Keratinocyte (primary cell): Measurements from ENCODE around the gene RNLS. TPM values are rescaled to one million over a fixed set of nuclear protein-coding genes. Genes with fewer than 3 reads are reported as not detected.

Source experiments
- DNase-seq: peaks from one replicate; pipeline ENCODE4 v3.0.0-alpha.2; 2011; ENCODE audit warnings: low read depth, missing footprints, low spot score
- FAIRE-seq: peaks from 2 replicates; lab custom pipeline; 2011; peaks lifted over from hg19 to GRCh38; lab: Jason Lieb, UNC
- H2AFZ ChIP-seq: 2 replicates; pipeline ENCODE4 v1.6.0; 2012; ENCODE audit warnings: low read length, control low read depth, inconsistent platforms; ENCODE audit not compliant: control insufficient read depth
- H3K27ac ChIP-seq: 2 replicates; pipeline ENCODE4 v1.5.1; 2011; ENCODE audit warnings: low read length; ENCODE audit not compliant: control insufficient read depth, insufficient read depth
- H3K27me3 ChIP-seq: 3 replicates; pipeline ENCODE4 v1.6.0; 2011; ENCODE audit warnings: low read length; ENCODE audit not compliant: control insufficient read depth, insufficient read depth; ENCODE audit errors: extremely low read depth
- H3K36me3 ChIP-seq, 2 experiments: 2 replicates in 1 of 2; 3 replicates in 1 of 2; pipeline ENCODE4 v1.5.1; 2011; ENCODE audit warnings: low read length in 2 of 2, mild to moderate bottlenecking in 1 of 2; ENCODE audit not compliant: control insufficient read depth in 2 of 2, insufficient read depth in 2 of 2; ENCODE audit errors: extremely low read depth in 1 of 2
- H3K4me1 ChIP-seq: 3 replicates; pipeline ENCODE4 v1.5.1; 2011; ENCODE audit warnings: low read length; ENCODE audit not compliant: control insufficient read depth, insufficient read depth; ENCODE audit errors: extremely low read depth
- H3K4me2 ChIP-seq: 3 replicates; pipeline ENCODE4 v1.6.0; 2011; ENCODE audit warnings: low read depth, low read length; ENCODE audit not compliant: control insufficient read depth, insufficient read depth; ENCODE audit errors: extremely low read depth
- H3K4me3 ChIP-seq, 3 experiments: fragments of 200-600 bp in 1 of 3; sonication (generic) in 1 of 3; 2 replicates in 2 of 3; 3 replicates in 1 of 3; pipeline ENCODE4 v1.5.1; 2011 to 2016; ENCODE audit warnings: low read length in 3 of 3, mild to moderate bottlenecking in 3 of 3, control low read depth in 2 of 3, inconsistent platforms in 1 of 3, low read depth in 1 of 3, mixed read lengths in 1 of 3, mixed run types in 1 of 3, moderate library complexity in 1 of 3; ENCODE audit not compliant: control insufficient read depth in 2 of 3, insufficient read depth in 2 of 3; ENCODE audit errors: extremely low read depth in 1 of 3
- H3K79me2 ChIP-seq: 2 replicates; pipeline ENCODE4 v1.6.0; 2012; ENCODE audit warnings: low read length; ENCODE audit not compliant: control insufficient read depth, insufficient read depth
- H3K9ac ChIP-seq: 3 replicates; pipeline ENCODE4 v1.6.0; 2011; ENCODE audit warnings: low read length; ENCODE audit not compliant: control insufficient read depth, insufficient read depth; ENCODE audit errors: extremely low read depth
- H3K9me1 ChIP-seq: 3 replicates; pipeline ENCODE4 v1.6.0; 2011; ENCODE audit warnings: low read length; ENCODE audit not compliant: control insufficient read depth, insufficient read depth; ENCODE audit errors: extremely low read depth
- H3K9me3 ChIP-seq: 2 replicates; pipeline ENCODE4 v1.5.1; 2012; ENCODE audit warnings: low read depth, low read length; ENCODE audit not compliant: control insufficient read depth
- H4K20me1 ChIP-seq: 3 replicates; pipeline ENCODE4 v1.6.0; 2011; ENCODE audit warnings: low read length; ENCODE audit not compliant: control insufficient read depth, insufficient read depth; ENCODE audit errors: extremely low read depth
- EZH2 ChIP-seq: IDR thresholded peaks from one replicate; pipeline ENCODE4 v1.6.1; 2012; ENCODE audit warnings: inconsistent platforms, mild to moderate bottlenecking, low read length, moderate library complexity
- dilution Hi-C: fragments of 300-500 bp; cut with MboI; formaldehyde crosslinking; loops from one replicate; pipeline ENCODE4 v1.7.0; 2020; ENCODE audit warnings: low sequenced_read_pairs; ENCODE audit not compliant: extremely low pct_ligation_motif_present
- polyA plus RNA-seq, 5 experiments: library from polyadenylated mRNA; depleted of rRNA in 3 of 5; stranded (reverse) in 3 of 5; stranded (forward) in 1 of 5; unstranded in 1 of 5; fragments of >200 nt; gene quantifications; 1 replicate in 1 of 5; 2 replicates in 3 of 5; 3 replicates in 1 of 5; pipeline versions ENCODE4 v1.2.1 to v1.2.3, GENCODE V29; 2011 to 2012; ENCODE audit warnings: missing spikeins in 2 of 5, low read depth in 1 of 5, low replicate concordance in 1 of 5
- TF ChIP-seq, protein P1 (sequence below), 3 experiments: IDR thresholded peaks in 1 of 3; conservative IDR thresholded peaks in 1 of 3; optimal IDR thresholded peaks in 1 of 3; 2 replicates in 2 of 3; 3 replicates in 1 of 3; pipeline versions ENCODE3 to v1.5.1; 2011; ENCODE audit warnings: low read length in 3 of 3, mild to moderate bottlenecking in 3 of 3, moderate library complexity in 2 of 3, control low read depth in 1 of 3, inconsistent platforms in 1 of 3; ENCODE audit not compliant: insufficient read depth in 2 of 3; ENCODE audit errors: extremely low read depth in 1 of 3

The RNLS gene
- polyA plus RNA-seq, 1 donor (not counting 4 experiments of a cell fraction or from before 2014, with no cell fraction given) = 6.8 TPM

DNA sequence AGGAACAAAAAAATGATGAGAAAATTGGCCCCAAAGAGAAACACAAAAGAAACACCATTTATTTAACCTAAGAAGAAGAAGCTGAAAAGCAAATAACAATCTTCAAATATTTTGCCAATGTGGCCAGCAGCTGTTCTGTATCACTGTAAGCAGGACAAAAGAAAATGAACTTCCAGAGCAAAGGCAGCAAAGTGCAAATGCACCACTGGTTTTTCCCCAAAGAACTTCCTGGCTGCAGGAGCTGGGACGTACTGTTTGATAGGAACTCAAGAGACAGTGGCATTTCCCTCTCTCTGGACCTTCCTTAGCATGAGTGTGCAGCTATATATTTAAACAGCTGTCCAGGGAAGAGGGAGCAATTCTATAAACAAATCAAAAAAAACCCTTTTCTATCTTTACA, 60.4 kb downstream of the RNLS start:
- Histone ChIP-seq H2AFZ (no peak overlapping the region), H4K20me1 (no peaks in the 10 kb centered on the region), H3K4me1 (no peaks in the 10 kb centered on the region), H3K9me3 (no peaks in the 10 kb centered on the region), H3K27ac (no peak overlapping the region), H3K4me2 (no peak overlapping the region), H3K9ac (no peak overlapping the region), H3K4me3 (no peak overlapping the region), H3K36me3 (no peaks in the 10 kb centered on the region), H3K27me3 (no peaks in the 10 kb centered on the region), H3K79me2 (no peaks in the 10 kb centered on the region), H3K9me1 (no peaks in the 10 kb centered on the region)
- TF ChIP-seq EZH2 = no peak
- FAIRE-seq (no peak), DNase-seq (no peak)
- dilution Hi-C loops = no loop called here

DNA sequence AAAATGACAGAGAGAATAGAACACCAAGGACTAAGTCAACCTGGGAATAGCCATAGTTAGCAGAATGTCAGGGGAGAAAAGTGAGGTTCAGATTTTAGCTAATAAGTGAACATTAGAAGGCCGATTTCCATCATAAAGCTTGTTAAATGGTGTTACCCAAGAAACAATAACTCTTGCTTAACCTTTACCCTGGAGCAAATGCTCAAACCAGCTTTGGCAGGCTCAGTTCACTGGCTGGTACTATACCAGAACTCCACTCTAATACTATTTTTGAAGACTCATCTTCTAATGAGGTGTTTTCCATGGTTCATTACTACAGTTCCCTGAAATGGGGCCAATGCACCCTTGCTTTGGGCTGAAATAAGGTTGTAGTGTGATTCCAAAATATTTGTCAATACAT, 61.3 kb downstream of the RNLS start:
- Histone ChIP-seq H3K79me2 (no peaks in the 10 kb centered on the region), H2AFZ (no peak overlapping the region), H3K4me1 (no peaks in the 10 kb centered on the region), H3K4me3 (no peak overlapping the region), H3K27me3 (no peaks in the 10 kb centered on the region), H4K20me1 (no peaks in the 10 kb centered on the region), H3K9ac (no peak overlapping the region), H3K9me3 (no peaks in the 10 kb centered on the region), H3K27ac (no peak overlapping the region), H3K36me3 (no peaks in the 10 kb centered on the region), H3K4me2 (no peak overlapping the region), H3K9me1 (no peaks in the 10 kb centered on the region)
- DNase-seq (no peak), FAIRE-seq (no peak)
- TF ChIP-seq, protein P1, sequence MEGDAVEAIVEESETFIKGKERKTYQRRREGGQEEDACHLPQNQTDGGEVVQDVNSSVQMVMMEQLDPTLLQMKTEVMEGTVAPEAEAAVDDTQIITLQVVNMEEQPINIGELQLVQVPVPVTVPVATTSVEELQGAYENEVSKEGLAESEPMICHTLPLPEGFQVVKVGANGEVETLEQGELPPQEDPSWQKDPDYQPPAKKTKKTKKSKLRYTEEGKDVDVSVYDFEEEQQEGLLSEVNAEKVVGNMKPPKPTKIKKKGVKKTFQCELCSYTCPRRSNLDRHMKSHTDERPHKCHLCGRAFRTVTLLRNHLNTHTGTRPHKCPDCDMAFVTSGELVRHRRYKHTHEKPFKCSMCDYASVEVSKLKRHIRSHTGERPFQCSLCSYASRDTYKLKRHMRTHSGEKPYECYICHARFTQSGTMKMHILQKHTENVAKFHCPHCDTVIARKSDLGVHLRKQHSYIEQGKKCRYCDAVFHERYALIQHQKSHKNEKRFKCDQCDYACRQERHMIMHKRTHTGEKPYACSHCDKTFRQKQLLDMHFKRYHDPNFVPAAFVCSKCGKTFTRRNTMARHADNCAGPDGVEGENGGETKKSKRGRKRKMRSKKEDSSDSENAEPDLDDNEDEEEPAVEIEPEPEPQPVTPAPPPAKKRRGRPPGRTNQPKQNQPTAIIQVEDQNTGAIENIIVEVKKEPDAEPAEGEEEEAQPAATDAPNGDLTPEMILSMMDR (optimal IDR thresholded peaks at IDR 0.05 in 1 of 3, IDR thresholded peaks at IDR 0.05 in 1 of 3, conservative IDR thresholded peaks at IDR 0.05 in 1 of 3; ENCODE audit: extremely low read depth in 1 of 3, insufficient read depth in 2 of 3, low read length in 3 of 3) = no peak
- no peak for TF ChIP-seq EZH2
- dilution Hi-C loops = no loop called here

DNA sequence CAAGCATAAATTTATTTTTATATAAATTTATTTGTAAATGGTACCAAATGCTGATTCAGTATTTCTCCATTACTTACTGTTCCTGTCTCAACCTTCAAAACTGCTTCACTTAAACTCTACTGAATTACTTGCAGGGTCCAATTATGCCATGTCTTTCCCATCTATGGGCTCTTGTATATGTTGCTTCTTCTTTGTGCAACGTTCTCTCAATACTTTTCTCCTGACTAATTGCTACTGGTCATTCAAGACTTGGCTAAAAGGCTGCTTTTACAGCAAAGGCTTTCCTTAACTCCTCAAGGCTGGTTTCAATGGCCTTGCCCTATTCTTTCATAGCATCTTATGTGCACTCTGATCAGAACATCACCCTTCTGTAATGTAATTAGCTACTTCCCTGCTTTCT, 67.9 kb downstream of the RNLS start:
- Histone ChIP-seq H3K4me1 (no peaks in the 10 kb centered on the region), H2AFZ (no peak overlapping the region), H3K4me3 (no peak overlapping the region), H3K9ac (no peak overlapping the region), H3K9me1 (no peaks in the 10 kb centered on the region), H4K20me1 (no peaks in the 10 kb centered on the region), H3K9me3 (no peaks in the 10 kb centered on the region), H3K27ac (no peak overlapping the region), H3K27me3 (no peaks in the 10 kb centered on the region), H3K79me2 (no peaks in the 10 kb centered on the region), H3K36me3 (no peaks in the 10 kb centered on the region), H3K4me2 (no peak overlapping the region)
- FAIRE-seq (no peak), DNase-seq (no peak)
- TF ChIP-seq, protein P1 (optimal IDR thresholded peaks at IDR 0.05 in 1 of 3, IDR thresholded peaks at IDR 0.05 in 1 of 3, conservative IDR thresholded peaks at IDR 0.05 in 1 of 3; ENCODE audit: extremely low read depth in 1 of 3, insufficient read depth in 2 of 3, low read length in 3 of 3) = no peak
- no peak for TF ChIP-seq EZH2
- dilution Hi-C loops = no loop called here
